HG02763 (cell line): ENCODE measurements around the gene CREBBP.

Experiments
- ATAC-seq: cut with Tn5 transposase; IDR thresholded peaks from one replicate; pipeline ENCODE4 v1.9.1; 2021; ENCODE audit warnings: mild to moderate bottlenecking, moderate library complexity; ENCODE audit not compliant: unreplicated experiment

CREBBP gene

GRCh38 chr16:3829631-3830536 is 50.6 kb downstream of the CREBBP start:
- no peak for ATAC-seq

GRCh38 chr16:3825940-3826339 is 54.6 kb downstream of the CREBBP start:
- ATAC-seq, result no peak

- ATAC-seq, result no peak
Observed at GRCh38 chr16:3825103-3825502, 55.4 kb downstream of the CREBBP start.

- ATAC-seq, result no peak
Observed at GRCh38 chr16:3824121-3824795, 56.3 kb downstream of the CREBBP start.

GRCh38 chr16:3823427-3823826 is 57.1 kb downstream of the CREBBP start:
- ATAC-seq, result no peak

GRCh38 chr16:3822366-3823045 is 58.0 kb downstream of the CREBBP start:
- ATAC-seq, result no peak

- no peak for ATAC-seq
Observed at GRCh38 chr16:3821184-3821583, 59.3 kb downstream of the CREBBP start.

GRCh38 chr16:3819746-3820724 is 60.5 kb downstream of the CREBBP start:
- ATAC-seq, result no peak

- ATAC-seq, result no peak
Observed at GRCh38 chr16:3819175-3819527, 61.4 kb downstream of the CREBBP start.

- no peak for ATAC-seq
Observed at GRCh38 chr16:3816326-3816725, 64.2 kb downstream of the CREBBP start.

GRCh38 chr16:3814755-3815154 is 65.8 kb downstream of the CREBBP start:
- no peak for ATAC-seq

GRCh38 chr16:3812469-3813172 is 67.9 kb downstream of the CREBBP start:
- ATAC-seq, result no peak

- no peak for ATAC-seq
Observed at GRCh38 chr16:3810818-3811217, 69.7 kb downstream of the CREBBP start.

- no peak for ATAC-seq
Observed at GRCh38 chr16:3810198-3810664, 70.3 kb downstream of the CREBBP start.

GRCh38 chr16:3808308-3809063 is 72.0 kb downstream of the CREBBP start:
- ATAC-seq, result no peak

- ATAC-seq, result no peak
Observed at GRCh38 chr16:3807425-3808123, 72.9 kb downstream of the CREBBP start.

GRCh38 chr16:3804426-3805016 is 76.0 kb downstream of the CREBBP start:
- ATAC-seq, result no peak
